Stimulated activated CD4-positive, alpha-beta T cell treated with anti-CD3 and anti-CD28 coated beads, Interleukin-1b, Interleukin-23, amount 100 ng/mL, for 24 hours (primary cell): ENCODE data around the gene ACTR3C.
"Not testable (repeated sequence)": the region's sequence is repeated elsewhere in the genome, so short reads cannot be mapped to it uniquely, and the experiment has no call there.

Experiments
- DNase-seq, 4 experiments: peaks; one replicate each; pipeline ENCODE4 v3.0.0-alpha.2; 2020; ENCODE audit warnings: low read depth in 4 of 4, low spot score in 1 of 4

ACTR3C gene

DNA sequence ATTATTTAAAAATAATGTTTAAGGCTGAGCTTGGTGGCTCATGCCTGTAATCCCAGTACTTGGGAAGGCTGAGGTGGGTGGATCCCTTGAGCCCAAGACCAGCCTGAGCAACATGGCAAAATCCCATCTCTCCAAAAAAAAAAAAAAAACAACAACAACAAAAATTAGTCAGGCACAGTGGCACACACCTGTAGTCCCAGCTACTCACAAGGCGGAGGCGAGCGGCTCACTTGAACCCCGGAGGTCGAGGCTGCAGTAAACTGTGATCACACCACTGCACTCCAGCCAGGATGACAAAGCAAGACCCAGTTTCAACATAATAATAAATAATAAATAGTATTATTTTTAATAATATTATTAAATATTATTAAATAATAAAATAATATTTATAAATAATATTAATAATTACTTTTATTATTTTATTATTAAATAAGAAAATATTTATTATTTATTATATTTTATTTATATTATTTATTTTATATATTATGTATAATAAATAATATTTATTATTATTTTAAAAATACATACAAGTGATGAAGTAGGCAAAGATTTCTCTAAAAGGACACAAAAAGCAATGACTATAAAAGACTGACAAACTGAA lies 8.6 kb downstream of the ACTR3C start:
- no peak for DNase-seq

DNA sequence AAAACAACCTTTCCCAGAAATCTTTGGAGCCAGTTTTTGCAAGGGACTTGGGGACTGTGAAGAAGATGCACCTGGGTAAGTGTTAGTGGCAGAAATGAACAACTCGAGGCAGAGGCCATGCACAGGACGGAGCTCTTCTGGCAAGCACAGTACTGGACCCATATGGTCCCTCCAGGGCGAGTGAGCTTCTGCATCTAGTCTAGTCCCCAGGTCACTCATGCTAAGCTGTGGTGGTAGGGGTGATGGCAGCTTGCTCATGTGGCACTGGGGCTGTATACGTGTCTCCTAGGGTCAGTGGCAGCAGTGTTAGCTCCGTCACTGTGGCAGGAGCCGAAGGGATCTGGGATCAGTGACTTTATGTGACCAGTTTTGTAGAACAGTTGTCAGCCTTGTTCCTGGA lies 9.5 kb downstream of the ACTR3C start:
- no peak for DNase-seq

DNA sequence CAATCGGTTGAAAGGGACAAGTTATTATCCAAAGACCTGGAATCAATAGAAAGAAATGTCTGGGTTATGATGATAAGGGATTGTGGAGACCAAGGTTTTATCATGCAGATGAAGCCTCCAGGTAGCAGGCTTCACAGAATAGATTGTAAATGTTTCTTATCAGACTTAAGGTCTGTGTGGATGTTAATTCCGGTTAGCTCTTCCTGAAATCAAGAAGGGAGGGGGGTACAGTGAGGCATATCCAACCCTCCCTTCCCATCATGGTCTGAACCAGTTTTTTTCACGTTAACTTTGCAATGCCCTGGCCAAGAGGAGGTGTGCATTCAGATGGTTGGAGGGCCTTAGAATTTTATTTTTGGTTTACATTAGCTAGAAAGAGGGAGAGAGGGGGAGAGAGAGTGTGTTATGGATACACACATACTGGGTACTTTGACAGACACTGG lies 10.0 kb downstream of the ACTR3C start:
- no peak for DNase-seq

DNA sequence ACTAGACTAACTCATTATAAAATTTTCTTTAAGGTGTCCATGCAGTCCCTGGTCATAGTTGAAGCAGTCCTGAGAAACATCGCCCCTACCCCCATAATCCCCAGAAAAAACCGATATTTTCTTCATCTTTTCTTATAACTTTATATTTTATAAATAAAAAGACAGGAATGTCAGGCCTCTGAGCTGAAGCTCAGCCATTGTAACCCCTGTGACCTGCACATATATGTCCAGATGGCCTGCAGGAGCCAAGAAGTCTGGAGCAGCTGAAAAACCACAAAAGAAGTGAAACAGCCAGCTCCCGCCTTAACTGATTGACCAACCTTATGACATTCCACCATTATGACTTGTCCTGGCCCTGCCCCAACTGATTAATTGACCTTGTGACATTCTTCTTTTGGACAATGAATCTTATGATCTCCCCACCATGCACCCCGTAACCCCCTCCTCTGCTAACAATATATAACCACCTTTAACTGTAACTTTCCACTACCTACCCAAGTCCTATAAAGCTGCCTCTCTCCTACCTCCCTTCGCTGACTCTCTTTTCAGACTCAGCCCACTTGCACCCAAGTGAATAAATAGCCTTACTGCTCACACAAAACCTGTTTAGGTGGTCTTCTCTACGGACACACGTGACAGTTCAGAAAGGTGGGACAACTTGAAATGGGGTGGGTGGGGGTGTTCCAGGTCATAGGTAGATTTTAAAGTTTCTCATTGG lies 10.5 kb downstream of the ACTR3C start:
- not testable (repeated sequence) for DNase-seq

DNA sequence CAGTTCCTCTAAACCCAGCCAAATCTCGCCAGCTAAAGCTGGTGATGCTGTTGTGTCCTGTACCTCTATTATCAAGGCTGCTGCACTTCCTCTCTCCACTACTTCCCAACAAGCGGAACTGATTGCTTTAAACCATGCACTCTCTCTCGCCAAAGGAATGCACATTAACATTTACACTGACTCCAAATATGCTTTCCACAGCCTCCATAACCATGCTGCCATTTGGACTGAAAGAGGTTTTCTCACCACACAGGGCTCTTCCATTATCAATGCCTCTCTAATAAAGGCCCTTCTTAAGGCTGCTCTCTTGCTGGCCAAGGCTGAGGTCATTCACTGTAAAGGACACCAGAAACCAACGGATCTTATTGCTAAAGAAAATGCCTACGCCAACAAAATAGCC lies 11.6 kb downstream of the ACTR3C start:
- DNase-seq = no peak

DNA sequence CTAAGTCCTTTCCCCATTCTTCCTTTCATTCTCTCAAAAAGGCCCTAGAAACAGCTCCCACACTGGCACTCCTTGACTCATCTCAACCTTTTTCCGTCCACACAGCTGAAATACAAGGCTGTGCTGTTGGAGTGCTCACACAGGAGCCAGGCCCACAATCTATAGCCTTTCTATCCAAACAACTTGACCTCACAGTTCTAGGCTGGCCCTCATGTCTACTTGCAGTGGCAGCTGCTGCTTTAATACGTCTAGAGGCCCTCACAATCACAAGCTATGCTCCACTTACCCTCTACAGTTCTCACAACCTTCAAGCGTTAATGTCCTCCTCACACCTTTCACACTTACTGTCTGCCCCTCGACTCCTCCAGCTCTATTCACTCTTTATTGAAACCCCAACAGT lies 12.2 kb downstream of the ACTR3C start:
- DNase-seq = no peak

DNA sequence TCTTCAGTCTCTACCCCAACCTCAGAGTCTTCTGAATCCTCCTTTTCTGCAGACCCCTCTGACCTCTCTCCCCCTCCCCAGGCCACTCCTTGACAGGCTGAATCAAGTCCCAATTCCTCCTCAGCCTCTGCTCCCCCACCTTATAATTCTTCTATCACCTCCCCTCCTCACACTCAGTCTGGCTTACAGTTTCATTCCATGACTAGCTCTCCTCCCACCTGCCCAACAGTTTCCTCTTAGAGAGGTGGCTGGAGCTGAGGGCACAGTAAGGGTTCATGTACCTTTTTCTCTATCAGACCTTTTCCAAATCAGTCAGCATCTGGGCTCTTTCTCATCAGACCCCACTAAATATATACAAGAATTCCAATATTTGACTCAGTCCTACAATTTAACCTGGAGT lies 14.8 kb downstream of the ACTR3C start:
- no peak for DNase-seq

DNA sequence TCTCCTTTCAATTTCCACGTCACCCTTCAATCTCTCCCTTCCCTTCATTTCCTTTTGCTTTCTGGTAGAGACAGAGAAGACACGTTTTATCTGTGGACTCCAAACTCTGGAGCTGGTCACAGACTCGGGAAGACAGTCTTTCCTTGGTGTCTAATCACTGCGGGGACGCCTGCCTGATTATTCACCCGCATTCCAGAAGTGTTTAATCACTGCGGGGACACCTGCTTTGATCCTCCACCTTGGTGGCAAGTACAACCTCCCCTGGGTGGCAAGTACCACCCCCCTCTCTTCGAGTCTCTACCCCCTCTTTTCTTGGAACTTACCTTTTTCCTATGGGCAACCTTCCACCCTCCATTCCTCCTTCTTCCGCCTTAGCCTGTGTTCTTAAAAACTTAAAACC lies 15.4 kb downstream of the ACTR3C start:
- DNase-seq = no peak

DNA sequence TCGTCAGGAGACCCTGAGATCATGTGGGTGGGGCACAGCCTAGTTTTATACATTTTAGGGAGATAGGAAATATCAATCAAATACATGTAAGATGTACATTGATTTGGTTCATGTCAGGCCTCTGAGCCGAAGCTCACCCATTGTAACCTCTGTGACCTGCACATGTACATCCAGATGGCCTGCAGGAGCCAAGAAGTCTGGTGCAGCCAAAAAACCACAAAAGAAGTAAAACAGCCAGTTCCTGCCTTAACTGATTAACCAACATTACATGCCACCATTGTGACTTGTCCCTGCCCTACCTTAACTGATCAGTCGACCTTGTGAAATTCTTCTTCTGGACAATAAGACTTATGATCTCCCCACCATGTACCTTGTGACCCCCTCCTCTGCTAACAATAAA lies 16.2 kb downstream of the ACTR3C start:
- no peak for DNase-seq

DNA sequence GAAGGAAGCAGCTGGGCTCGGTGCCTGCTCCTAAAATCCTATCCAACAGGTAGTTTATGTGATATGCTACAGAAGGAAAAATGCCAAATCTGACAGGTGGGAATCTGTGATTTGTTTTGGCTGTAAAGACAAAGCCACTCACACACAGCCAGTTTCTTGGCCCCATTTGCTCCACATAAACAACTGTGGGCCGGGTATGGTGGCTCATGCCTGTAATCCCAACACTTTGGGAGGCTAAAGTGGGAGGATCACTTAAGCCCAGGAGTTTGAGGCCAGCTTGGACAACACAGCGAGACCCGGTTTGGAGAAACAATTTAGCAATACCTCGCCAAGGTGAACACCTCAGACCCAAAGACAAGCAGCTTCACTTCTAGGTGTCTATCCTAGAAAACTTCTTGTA lies 17.0 kb downstream of the ACTR3C start:
- not testable (repeated sequence) for DNase-seq

DNA sequence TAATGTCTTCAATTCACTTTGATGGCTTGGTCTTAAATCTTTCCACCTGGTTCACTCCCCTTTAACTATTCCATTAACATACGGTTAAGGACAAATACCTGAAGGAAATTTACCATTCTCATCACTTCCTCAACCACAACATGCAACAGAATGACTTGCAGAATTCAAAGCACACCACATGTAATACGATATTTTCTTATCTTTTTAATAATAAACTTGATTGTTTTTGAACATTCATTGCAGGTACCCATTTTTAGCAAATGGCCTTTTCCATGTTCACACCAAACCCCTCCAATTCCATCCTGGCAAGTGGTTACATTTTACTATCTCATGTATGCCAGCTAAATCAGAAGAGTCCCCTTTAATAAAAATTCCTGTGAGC lies 17.5 kb downstream of the ACTR3C start:
- not testable (repeated sequence) for DNase-seq

DNA sequence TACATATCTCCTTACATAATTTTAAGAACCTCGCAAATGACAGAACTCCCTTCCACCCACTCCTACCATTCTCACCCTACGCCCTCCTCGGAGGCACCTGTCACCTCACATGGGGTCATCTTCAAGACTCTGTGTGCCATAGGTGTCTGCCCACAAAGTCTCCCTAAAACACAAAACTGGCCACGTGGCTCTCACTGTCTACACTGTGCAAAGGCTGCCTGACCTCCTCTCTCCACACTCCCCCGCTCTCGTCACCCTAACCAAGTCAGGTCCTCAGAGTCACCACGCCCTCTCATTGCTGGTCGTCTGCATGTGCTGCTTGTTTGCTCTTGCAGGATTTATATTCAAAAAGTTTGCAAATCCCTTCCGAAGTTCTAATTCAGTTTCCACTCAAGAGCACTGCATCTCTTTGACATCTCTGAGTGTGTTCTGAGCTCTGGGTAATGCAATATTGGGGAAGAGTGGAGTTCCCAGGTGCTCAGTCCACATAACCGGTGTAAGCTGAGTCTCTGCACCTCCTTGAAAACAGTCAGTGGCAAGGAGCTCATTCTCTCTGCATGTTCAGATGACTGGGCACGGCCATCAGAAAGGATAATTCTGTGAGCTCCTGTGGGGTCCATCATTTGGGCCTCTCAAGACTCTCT lies 18.0 kb downstream of the ACTR3C start:
- not testable (repeated sequence) for DNase-seq

DNA sequence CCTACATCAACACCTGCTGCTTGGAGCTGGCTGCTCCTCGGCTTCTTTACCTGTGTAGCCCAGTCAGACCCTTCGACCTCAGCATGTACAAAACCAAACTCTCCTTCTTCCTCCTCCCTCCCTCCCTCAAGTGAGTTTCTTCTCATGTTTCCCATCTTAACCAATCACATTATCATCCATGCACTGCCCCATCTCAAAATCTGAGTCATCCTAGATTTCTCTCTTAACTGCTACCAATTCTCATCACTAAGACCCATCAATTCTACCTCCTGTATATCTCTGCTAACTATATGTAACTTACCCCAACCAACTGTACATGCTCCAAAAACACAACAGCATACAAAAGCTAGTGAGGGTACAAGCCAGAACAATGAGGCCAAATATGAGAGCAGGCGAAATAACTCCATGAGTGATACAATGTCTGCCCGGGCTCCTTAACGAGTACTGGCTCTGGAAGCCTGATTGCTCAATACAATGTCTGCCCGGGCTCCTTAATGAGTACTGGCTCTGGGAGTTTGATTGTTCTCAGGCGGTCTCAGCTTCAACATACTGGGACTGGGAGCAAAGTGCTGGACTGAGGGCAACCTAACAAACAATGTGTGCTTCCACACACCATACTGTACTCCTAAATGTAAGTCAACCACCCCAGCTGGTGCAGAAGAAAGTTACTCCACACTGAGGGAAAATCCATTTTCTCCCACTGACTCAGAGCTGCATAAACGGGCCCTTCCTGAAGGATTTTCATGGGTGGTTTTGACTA lies 18.7 kb downstream of the ACTR3C start:
- DNase-seq = not testable (repeated sequence)

DNA sequence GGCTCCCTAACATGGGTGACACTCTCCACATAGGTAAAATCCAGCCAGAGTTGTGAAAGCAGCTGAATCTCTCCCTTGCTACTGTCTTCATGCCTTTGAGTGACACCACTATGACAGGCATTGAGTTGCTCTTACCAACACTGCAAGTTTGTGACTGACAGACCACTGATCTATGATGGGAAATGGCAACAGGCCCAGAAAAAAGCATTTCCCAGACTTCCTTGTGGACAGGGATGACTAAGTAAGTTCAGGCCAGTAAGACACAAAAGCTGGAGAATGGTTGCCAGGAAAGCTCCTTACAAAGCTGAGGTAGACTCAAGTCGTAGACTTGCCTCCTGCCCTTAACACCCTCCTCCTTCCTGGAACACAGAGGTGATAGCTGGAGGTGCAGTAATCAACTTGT lies 20.4 kb downstream of the ACTR3C start:
- not testable (repeated sequence) for DNase-seq

DNA sequence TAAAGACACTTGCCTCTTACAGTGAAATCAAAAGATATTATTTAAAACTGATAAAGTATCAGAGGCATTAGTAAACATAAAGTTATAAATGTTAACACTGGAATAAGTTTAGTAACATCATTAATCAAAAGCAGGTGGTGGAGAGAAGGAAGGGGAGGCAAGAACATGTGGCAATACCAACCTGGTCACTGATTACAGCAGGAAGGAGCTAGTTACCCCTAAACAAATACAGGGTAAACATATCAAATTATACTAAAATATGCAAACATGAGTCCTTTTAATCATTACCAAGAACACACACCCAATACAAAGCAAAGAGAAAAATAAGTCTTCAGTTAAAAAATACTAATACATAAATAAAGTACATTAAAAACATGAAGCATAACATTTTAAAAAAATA lies 25.4 kb downstream of the ACTR3C start:
- DNase-seq = not testable (repeated sequence)

DNA sequence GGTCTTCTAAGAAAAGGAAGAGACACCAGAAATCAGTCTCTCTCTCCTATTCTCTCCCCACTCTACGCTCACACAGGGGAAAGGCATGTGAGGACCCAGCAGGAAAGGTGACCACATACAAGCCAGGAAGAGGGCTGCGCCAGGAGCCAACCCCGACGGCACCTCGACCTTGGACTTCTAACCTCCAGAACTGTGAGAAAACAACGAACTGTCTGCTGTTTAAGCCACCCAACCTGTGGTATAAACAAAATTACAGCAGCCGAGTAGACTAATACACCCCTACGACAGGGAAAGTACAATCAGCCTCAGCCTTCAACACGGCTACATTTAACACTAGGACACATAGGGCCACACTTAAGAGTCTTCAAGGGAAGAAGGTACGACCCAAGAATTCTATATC lies 26.5 kb downstream of the ACTR3C start:
- not testable (repeated sequence) for DNase-seq

DNA sequence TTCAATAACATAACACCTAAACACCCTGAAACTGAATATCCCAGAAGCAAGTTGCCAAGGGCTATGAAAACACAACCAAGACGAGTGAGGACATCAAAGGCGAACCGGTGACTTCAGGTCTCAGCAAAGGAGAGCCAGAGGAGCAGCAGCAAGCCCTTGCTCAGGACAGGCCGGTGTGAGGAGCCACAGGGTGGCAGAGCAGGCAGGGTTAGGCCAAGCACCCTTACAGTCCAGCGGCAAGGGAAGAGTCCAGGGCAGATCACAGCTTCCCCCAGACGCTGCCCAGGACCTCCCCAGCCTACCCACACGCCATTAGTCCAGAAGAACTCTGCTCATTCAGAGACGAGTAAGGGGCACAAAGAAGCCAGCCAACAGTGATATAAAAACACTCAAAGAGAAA lies 27.7 kb downstream of the ACTR3C start:
- not testable (repeated sequence) for DNase-seq

DNA sequence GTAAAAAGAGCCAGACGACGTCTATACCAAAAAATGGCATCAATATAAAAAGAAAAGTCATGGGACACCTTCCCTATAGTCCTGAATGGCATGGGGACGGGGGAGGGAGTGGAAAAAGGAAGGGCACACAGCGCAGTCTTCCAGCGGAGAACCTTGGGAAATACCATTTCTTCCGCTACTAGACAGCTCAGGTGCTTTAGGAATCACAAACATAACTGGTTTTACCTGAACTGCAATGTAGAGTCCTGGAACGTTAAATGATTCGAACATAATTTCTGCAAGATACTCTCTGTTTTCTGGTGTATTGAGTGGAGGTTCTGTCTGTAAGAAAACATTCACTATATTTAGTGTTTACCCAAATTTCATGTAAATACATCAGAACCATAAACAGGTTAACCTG lies 28.3 kb downstream of the ACTR3C start:
- not testable (repeated sequence) for DNase-seq

DNA sequence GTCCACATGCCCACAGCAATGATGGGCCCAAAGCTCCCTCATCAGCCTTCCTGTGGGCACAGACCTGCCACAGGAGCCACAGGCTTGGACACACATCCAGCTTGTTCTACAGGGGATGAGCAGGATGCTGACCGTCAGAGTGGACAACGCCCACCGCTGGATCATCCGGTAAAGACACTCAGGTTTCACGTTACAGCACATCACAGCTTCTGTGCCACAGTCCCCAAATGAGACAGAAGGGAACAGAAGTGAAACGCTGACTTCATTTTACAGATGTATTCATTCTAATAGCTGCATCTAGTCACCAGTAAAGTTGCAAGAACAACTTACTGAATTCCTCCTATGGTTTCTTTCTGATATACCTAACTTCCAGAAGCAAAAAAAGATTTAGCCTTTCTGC lies 33.0 kb downstream of the ACTR3C start:
- DNase-seq = not testable (repeated sequence)

DNA sequence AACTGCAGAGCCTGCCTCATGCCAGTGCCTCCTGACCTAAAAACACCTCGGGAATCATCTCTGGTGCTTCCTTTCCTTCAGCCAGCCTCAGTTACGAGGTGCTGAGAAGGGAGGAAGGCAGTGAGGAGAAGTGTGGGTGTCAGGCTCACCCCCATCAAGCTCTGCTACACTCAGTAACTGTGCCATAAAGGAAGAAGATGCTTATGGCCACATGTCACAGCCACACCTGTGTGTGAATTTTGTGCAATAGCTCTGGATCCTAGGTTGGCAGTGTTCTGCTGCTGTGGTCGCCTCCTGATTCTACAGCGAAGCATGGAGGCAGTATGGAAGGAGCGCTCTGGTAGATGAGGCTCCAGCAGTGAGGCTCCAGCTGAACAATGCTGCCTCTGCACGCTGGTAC lies 34.5 kb downstream of the ACTR3C start:
- DNase-seq = not testable (repeated sequence)

DNA sequence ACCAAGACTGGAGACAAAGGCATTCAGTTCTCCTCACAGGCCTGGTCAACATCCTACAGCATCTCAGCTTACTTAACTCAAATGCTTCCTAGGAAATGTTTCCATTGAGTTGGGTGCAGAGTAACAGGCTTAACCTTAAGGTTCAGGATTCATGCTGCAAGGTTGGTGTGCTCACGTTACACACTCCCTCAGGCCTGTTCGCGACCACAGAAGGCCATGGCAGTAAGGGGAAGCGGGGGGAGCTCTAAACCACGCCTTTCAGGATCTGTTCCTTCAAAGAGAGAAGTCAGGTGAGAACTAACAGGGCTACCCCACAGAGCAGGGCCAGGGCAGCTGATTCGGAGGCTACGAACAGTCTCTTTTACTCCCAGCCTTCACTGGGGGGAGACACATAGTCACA lies 35.5 kb downstream of the ACTR3C start:
- DNase-seq = not testable (repeated sequence)
